ENCODE measurements around the gene LSM4.

LSM4 gene

GRCh38 chr19:18322318-18322758 is 538 bp downstream of the LSM4 start:
- H3K27me3 ChIP-seq (ENCODE audit: insufficient read depth, low read length): no peaks in the 10 kb centered on the region
- H3K4ac ChIP-seq (ENCODE audit: low read depth, low read length): peak overlapping the region; percentile 84
- H3K79me1 ChIP-seq (ENCODE audit: low read length): peaks cover 39% of the 10 kb centered on the region
- H3K9ac ChIP-seq (ENCODE audit: low read length): peak overlapping the region; percentile 80
- H2AK5ac ChIP-seq (ENCODE audit: low read length): peak overlapping the region; percentile 86
- H3K18ac ChIP-seq (ENCODE audit: low read length): peak overlapping the region; percentile 92
- H3K4me1 ChIP-seq (ENCODE audit: control insufficient read depth in 1 of 2, insufficient read depth in 2 of 2, low read length in 2 of 2): peaks cover 33 to 34% of the 10 kb centered on the region in 2 experiments
- H3K14ac ChIP-seq (ENCODE audit: low read length): peak overlapping the region; percentile 93
- no CpG with 5 or more reads among the region's 7 CpGs for WGBS (ENCODE audit: extremely low coverage, insufficient coverage, insufficient read length)
- H4K12ac ChIP-seq (ENCODE audit: low read depth, low read length): peak overlapping the region; percentile 64
- H2BK5ac ChIP-seq (ENCODE audit: low read depth, low read length, poor library complexity): peak overlapping the region; percentile 92
- DNase-seq: peak in 1 of 2 donors; percentile 46
- H3K23ac ChIP-seq (ENCODE audit: low read length): no peak overlapping the region
- H2AFZ ChIP-seq (ENCODE audit: insufficient read depth, low read length, poor library complexity): no peak overlapping the region
- H2BK120ac ChIP-seq (ENCODE audit: insufficient read depth, low read length, poor library complexity): peak overlapping the region; percentile 62
- peaks cover 2% of the 10 kb centered on the region for H3K9me3 ChIP-seq (ENCODE audit: insufficient read depth, low read depth, low read length)
- H3K4me2 ChIP-seq (ENCODE audit: low read length): peak overlapping the region; percentile 58
- peak overlapping the region; percentile 99 for H3K27ac ChIP-seq (ENCODE audit: low read depth, low read length)
- H4K91ac ChIP-seq (ENCODE audit: low read depth, low read length): peak overlapping the region; percentile 97
- no peaks in the 10 kb centered on the region for H3K36me3 ChIP-seq (ENCODE audit: control insufficient read depth in 1 of 2, insufficient read depth in 2 of 2, low read length in 2 of 2)
- peaks cover 16% of the 10 kb centered on the region for H3K79me2 ChIP-seq (ENCODE audit: control insufficient read depth, insufficient read depth, low read length, poor library complexity)
- H4K8ac ChIP-seq (ENCODE audit: low read depth, low read length): peak overlapping the region; percentile 93
- H3K4me3 ChIP-seq (ENCODE audit: low read depth, low read length): peak overlapping the region; percentile 77
- H2BK12ac ChIP-seq (ENCODE audit: low read length): peak overlapping the region; percentile 34

- Histone ChIP-seq H3K79me1 (ENCODE audit: low read length) (peaks cover 39% of the 10 kb centered on the region), H3K27me3 (ENCODE audit: insufficient read depth, low read length) (no peaks in the 10 kb centered on the region), H3K9me3 (ENCODE audit: insufficient read depth, low read depth, low read length) (peaks cover 2% of the 10 kb centered on the region), H4K91ac (ENCODE audit: low read depth, low read length) (peak overlapping the region; percentile 97), H3K4me1 (ENCODE audit: control insufficient read depth in 1 of 2, insufficient read depth in 2 of 2, low read length in 2 of 2) (peaks cover 33 to 36% of the 10 kb centered on the region in 2 experiments), H3K27ac (ENCODE audit: low read depth, low read length) (peak overlapping the region; percentile 99), H3K4me3 (ENCODE audit: low read depth, low read length) (no peak overlapping the region), H2BK120ac (ENCODE audit: insufficient read depth, low read length, poor library complexity) (peak overlapping the region; percentile 62), H3K36me3 (ENCODE audit: control insufficient read depth in 1 of 2, insufficient read depth in 2 of 2, low read length in 2 of 2) (no peaks in the 10 kb centered on the region), H2AK5ac (ENCODE audit: low read length) (no peak overlapping the region), H3K4me2 (ENCODE audit: low read length) (peak overlapping the region; percentile 58), H4K12ac (ENCODE audit: low read depth, low read length) (peak overlapping the region; percentile 23), H3K18ac (ENCODE audit: low read length) (peak overlapping the region; percentile 33), H3K9ac (ENCODE audit: low read length) (peak overlapping the region; percentile 77), H2AFZ (ENCODE audit: insufficient read depth, low read length, poor library complexity) (no peak overlapping the region), H2BK12ac (ENCODE audit: low read length) (no peak overlapping the region), H2BK5ac (ENCODE audit: low read depth, low read length, poor library complexity) (peak overlapping the region; percentile 92), H3K23ac (ENCODE audit: low read length) (no peak overlapping the region), H3K14ac (ENCODE audit: low read length) (peak overlapping the region; percentile 93), H4K8ac (ENCODE audit: low read depth, low read length) (peak overlapping the region; percentile 93), H3K79me2 (ENCODE audit: control insufficient read depth, insufficient read depth, low read length, poor library complexity) (peaks cover 16% of the 10 kb centered on the region), H3K4ac (ENCODE audit: low read depth, low read length) (peak overlapping the region; percentile 70)
- WGBS (ENCODE audit: extremely low coverage, insufficient coverage, insufficient read length): no CpG with 5 or more reads among the region's 9 CpGs
- DNase-seq: no peak
Observed at GRCh38 chr19:18321734-18322102, 1.2 kb downstream of the LSM4 start.

- H3K27ac ChIP-seq (ENCODE audit: low read depth, low read length): peak overlapping the region; percentile 99
- H4K12ac ChIP-seq (ENCODE audit: low read depth, low read length): no peak overlapping the region
- no peak overlapping the region for H2AFZ ChIP-seq (ENCODE audit: insufficient read depth, low read length, poor library complexity)
- H3K9me3 ChIP-seq (ENCODE audit: insufficient read depth, low read depth, low read length): peaks cover 2% of the 10 kb centered on the region
- H3K4me2 ChIP-seq (ENCODE audit: low read length): peak overlapping the region; percentile 58
- H3K4me1 ChIP-seq (ENCODE audit: control insufficient read depth in 1 of 2, insufficient read depth in 2 of 2, low read length in 2 of 2): peaks cover 33 to 37% of the 10 kb centered on the region in 2 experiments
- peak overlapping the region; percentile 86 for H2BK5ac ChIP-seq (ENCODE audit: low read depth, low read length, poor library complexity)
- H3K79me1 ChIP-seq (ENCODE audit: low read length): peaks cover 39% of the 10 kb centered on the region
- H3K79me2 ChIP-seq (ENCODE audit: control insufficient read depth, insufficient read depth, low read length, poor library complexity): peaks cover 16% of the 10 kb centered on the region
- no peak overlapping the region for H3K23ac ChIP-seq (ENCODE audit: low read length)
- no peaks in the 10 kb centered on the region for H3K27me3 ChIP-seq (ENCODE audit: insufficient read depth, low read length)
- peak in 1 of 2 donors; percentile 67 for DNase-seq
- H2AK5ac ChIP-seq (ENCODE audit: low read length): peak overlapping the region; percentile 40
- peak overlapping the region; percentile 88 for H3K14ac ChIP-seq (ENCODE audit: low read length)
- peak overlapping the region; percentile 93 for H2BK12ac ChIP-seq (ENCODE audit: low read length)
- no peak overlapping the region for H3K4me3 ChIP-seq (ENCODE audit: low read depth, low read length)
- peak overlapping the region; percentile 84 for H2BK120ac ChIP-seq (ENCODE audit: insufficient read depth, low read length, poor library complexity)
- no peaks in the 10 kb centered on the region for H3K36me3 ChIP-seq (ENCODE audit: control insufficient read depth in 1 of 2, insufficient read depth in 2 of 2, low read length in 2 of 2)
- no peak overlapping the region for H3K9ac ChIP-seq (ENCODE audit: low read length)
- peak overlapping the region; percentile 92 for H4K91ac ChIP-seq (ENCODE audit: low read depth, low read length)
- H4K8ac ChIP-seq (ENCODE audit: low read depth, low read length): peak overlapping the region; percentile 90
- H3K4ac ChIP-seq (ENCODE audit: low read depth, low read length): peak overlapping the region; percentile 68
- WGBS (ENCODE audit: extremely low coverage, insufficient coverage, insufficient read length): no CpG with 5 or more reads among the region's 14 CpGs
- H3K18ac ChIP-seq (ENCODE audit: low read length): peak overlapping the region; percentile 94
Observed at GRCh38 chr19:18320865-18321733, 1.8 kb downstream of the LSM4 start.

- H3K79me1 ChIP-seq (ENCODE audit: low read length): peaks cover 39% of the 10 kb centered on the region
- no peak overlapping the region for H3K23ac ChIP-seq (ENCODE audit: low read length)
- H3K79me2 ChIP-seq (ENCODE audit: control insufficient read depth, insufficient read depth, low read length, poor library complexity): peaks cover 16% of the 10 kb centered on the region
- H2AFZ ChIP-seq (ENCODE audit: insufficient read depth, low read length, poor library complexity): no peak overlapping the region
- H3K4ac ChIP-seq (ENCODE audit: low read depth, low read length): peak overlapping the region; percentile 93
- H3K14ac ChIP-seq (ENCODE audit: low read length): peak overlapping the region; percentile 39
- H2BK120ac ChIP-seq (ENCODE audit: insufficient read depth, low read length, poor library complexity): peak overlapping the region; percentile 23
- peak; percentile 91 to 94 for DNase-seq
- no peaks in the 10 kb centered on the region for H3K27me3 ChIP-seq (ENCODE audit: insufficient read depth, low read length)
- H3K4me1 ChIP-seq (ENCODE audit: control insufficient read depth in 1 of 2, insufficient read depth in 2 of 2, low read length in 2 of 2): peaks cover 33 to 37% of the 10 kb centered on the region in 2 experiments
- peak overlapping the region; percentile 58 for H4K91ac ChIP-seq (ENCODE audit: low read depth, low read length)
- peak overlapping the region; percentile 91 for H2BK12ac ChIP-seq (ENCODE audit: low read length)
- no CpG with 5 or more reads among the region's 7 CpGs for WGBS (ENCODE audit: extremely low coverage, insufficient coverage, insufficient read length)
- peaks cover 2% of the 10 kb centered on the region for H3K9me3 ChIP-seq (ENCODE audit: insufficient read depth, low read depth, low read length)
- peak overlapping the region; percentile 28 for H3K4me2 ChIP-seq (ENCODE audit: low read length)
- H3K9ac ChIP-seq (ENCODE audit: low read length): no peak overlapping the region
- H3K27ac ChIP-seq (ENCODE audit: low read depth, low read length): peak overlapping the region; percentile 99
- peaks cover 4 to 5% of the 10 kb centered on the region in 2 experiments for H3K36me3 ChIP-seq (ENCODE audit: control insufficient read depth in 1 of 2, insufficient read depth in 2 of 2, low read length in 2 of 2)
- no peak overlapping the region for H4K12ac ChIP-seq (ENCODE audit: low read depth, low read length)
- peak overlapping the region; percentile 84 for H2AK5ac ChIP-seq (ENCODE audit: low read length)
- no peak overlapping the region for H3K4me3 ChIP-seq (ENCODE audit: low read depth, low read length)
- H3K18ac ChIP-seq (ENCODE audit: low read length): peak overlapping the region; percentile 84
- H4K8ac ChIP-seq (ENCODE audit: low read depth, low read length): peak overlapping the region; percentile 64
- H2BK5ac ChIP-seq (ENCODE audit: low read depth, low read length, poor library complexity): no peak overlapping the region
Observed at GRCh38 chr19:18319591-18320135, 3.2 kb downstream of the LSM4 start.

Measured in trophoblast cell (in vitro differentiated cells and primary cell).